Stimulated activated CD4-positive, alpha-beta T cell treated with anti-CD3 and anti-CD28 coated beads, Interleukin-1b, Interleukin-23, amount 100 ng/mL, for 48 hours (primary cell): ENCODE measurements around the gene FIGLA.

Experiments
- DNase-seq: peaks from one replicate; pipeline ENCODE4 v3.0.0-alpha.2; 2020

FIGLA gene, protein sequence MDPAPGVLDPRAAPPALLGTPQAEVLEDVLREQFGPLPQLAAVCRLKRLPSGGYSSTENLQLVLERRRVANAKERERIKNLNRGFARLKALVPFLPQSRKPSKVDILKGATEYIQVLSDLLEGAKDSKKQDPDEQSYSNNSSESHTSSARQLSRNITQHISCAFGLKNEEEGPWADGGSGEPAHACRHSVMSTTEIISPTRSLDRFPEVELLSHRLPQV

DNA sequence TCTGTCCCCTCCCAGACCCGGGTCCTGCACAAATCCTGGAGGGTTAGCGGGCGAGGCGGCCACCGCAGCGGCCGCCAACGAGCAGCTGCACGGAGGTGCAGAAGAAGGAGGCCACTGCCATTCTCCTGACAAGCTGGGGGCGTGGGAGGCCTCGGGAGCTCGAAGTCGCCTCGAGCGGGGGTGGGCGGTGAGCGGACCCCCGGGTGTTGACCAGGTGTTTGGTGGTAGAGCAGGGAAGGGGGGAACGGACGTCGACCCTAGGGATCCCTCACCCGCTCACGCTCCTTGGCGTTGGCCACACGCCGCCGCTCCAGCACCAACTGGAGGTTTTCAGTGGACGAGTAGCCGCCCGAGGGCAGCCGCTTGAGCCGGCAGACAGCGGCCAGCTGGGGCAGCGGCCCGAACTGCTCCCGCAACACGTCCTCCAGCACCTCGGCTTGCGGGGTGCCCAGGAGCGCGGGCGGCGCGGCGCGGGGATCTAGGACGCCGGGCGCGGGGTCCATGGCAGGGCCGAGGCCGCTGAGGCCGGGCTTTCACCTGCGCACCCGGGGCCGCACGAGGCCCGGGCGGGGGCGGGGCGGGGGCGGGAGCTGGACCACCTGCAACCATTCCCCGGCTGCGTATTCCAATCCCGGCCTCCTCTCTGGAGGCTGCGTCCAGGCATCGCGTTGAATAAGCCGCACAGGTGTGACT is at the start of gene FIGLA:
Gene FIGLA, minus strand, starts transcription at position 508 of the 693 bp plus-strand sequence. Its CDS starts 5 bp downstream, at position 503.
- no peak for DNase-seq

DNA sequence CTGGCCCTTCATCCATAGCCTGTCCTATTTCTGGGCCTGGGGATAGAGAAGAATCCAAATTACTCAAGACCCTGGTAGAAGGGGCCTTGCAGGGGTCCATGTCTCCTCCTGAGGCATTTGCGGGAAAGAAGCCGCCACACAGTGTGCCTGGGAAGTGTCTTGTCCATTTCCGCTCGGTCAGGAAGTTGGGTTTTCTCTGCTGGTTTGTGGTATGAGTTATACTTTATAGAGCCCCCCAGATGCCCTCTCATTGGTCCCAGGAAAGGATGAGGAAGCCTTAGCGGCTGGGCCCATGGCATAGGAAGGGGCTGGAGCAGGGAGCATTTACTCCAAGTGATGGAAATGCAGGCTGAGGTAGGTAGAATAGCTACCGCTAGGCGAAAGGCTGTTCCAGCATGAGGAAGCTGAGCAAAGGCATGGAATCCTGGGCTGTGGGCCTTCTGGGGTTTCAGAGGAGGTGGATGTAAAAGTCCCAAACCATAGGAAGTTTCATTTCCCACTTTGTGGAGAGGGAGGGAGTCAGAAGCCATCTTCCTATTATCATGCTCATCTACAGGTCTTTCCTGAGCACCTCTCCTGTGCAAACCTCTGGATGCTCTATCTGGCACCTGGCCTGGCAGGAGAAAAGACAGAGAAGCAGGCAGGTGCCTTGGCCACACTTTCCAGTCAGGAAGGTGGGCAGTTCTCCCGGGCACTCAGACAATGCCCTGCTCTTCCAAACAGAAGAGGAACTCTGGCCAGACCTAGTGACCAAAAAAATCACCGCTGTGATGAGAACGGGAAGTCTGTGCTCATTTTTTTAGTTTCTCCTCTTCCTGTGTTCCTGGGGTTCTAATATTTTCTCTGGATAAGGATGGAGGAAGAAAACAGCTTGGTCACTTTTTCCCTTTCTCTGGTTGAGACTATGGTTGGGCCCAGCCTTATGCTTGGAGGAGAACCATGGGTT is 47.8 kb upstream of the FIGLA start:
- DNase-seq, result no peak

DNA sequence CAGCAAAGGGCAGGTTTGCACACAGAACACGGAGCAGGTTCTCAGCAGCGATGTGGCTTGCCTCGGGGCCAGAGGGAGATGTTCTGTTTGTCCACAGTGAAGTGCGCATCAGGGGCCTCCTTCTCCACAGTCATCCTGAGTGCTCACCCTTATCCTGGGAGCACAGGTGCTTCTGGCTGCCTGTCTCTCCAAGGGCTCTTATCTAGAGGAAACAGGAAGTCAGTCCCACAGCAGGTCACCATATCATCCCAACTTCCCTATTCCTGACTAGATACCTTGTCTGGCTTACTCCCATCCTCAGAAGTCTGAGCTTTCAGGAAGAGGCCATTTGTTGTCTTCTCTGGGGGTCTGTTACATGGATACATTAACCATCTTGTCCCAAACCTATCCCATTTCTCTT is 45.2 kb upstream of the FIGLA start, which contains the start of gene CD207:
Gene CD207, minus strand, starts transcription at position 174 of the 400 bp plus-strand sequence. Its CDS starts 40 bp downstream, at position 134.
- DNase-seq, result no peak

DNA sequence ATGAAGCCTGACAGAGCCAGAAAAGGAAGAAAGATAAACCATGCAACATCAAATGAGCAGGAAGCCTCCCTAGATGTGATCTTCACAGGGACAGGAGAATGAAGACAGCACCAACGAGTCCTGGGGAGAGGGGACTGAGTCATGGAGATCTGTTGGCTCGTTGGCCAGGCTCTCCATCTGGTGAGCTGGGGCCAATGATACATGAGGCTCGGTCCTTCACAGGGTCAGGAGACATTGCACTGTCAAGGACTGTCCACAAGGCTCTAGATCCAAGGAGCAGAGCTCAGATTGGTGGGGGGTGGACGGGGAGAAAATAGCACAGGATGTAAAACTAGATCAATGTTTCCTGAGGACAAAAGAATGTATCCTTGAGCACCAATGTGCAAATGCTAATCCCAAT is 44.4 kb upstream of the FIGLA start:
- DNase-seq, result no peak

DNA sequence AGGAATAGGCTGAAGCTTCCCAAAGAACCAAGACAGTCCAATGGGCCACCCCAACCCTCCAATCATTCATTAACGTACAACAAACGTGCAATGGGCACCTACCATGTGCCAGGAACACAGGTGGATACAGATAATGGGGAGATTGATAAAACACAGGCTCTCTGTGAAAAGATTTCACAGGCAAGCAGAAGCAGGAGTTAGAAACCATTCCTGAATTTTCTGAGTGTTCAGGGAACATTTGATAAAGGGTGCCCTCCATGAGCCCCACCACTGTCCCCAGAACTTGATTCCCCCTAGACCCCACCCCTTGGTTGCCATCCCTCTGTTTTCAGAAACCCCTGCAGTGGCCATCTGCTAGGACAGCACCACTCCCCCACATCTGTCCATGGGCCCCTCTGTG is 43.7 kb upstream of the FIGLA start:
- no peak for DNase-seq

DNA sequence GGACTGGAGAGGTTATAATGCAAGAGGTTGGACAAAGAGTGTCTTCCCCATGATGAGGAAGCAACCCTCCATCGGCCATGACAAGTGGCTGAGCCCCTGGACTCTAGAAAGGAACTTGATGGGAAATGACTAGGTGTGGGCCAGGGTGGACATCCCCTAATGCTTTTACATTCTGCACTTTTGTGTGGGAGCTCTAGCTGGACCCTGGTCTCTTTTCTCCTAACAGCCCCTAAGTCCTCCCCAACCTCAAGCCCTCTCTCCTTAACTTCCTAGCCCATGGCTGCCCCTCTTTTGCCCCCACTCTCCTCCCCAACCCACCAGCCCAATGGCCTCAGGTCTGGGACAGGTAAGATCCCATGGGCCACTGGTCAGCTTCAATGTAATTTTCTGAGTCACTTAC is 42.8 kb upstream of the FIGLA start:
- no peak for DNase-seq

DNA sequence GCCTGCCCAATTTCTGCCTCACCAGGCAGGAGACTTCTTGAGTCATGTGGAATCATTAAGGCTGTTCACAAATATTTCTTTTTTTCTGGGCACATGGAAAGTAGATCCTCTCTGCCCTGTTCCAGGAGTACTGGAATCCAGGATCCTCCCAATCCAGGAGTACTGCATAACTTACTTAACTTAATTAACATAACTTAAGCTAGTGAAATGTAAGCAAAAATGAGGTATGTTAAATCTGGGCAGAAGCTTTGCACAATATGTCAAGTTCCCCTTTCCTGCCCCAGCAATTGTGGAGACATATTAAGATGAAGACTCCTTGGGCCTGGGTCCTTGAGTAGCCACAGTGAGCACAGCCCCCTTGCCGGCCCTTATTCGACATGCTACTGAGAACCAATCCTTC is 41.9 kb upstream of the FIGLA start:
- no peak for DNase-seq

DNA sequence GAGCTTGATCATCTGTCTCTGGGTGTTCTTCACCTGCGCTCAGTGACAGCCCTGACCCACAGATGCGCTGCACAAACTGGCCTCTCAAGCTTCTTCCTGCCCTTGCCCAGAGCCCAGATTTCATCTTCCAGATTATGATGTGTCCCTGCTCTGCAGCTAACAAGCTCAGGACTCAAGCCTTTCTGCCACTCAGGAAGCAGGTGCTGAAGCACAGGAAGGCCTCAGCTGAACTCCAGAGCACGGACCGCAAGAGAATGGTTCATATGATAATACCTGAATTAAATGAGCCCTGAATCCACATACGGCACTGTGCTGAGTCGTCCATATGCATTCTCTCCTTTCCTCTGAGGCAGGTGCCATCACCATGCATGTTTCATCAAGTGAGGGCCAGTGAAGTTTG is 41.4 kb upstream of the FIGLA start:
- DNase-seq, result no peak

DNA sequence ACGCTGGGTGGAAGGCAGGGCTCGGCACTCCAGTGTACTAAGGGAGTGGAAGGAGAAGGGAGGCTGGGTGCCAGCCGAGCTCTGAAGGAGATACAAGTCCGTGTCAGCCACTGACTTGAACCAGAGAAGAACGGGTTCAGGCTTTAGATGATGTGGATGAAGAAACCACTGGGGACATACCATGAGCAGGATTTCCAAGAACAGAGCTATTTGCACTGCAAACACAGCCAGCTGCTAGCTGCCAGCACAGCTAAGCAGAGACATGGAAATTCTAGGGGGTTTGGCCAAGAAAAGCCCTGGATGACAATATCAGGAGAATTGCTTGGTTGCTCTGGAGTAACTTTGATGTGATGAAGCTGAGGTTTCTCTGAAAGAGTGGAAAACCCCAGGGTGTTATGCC is 39.9 kb upstream of the FIGLA start:
- DNase-seq, result no peak

DNA sequence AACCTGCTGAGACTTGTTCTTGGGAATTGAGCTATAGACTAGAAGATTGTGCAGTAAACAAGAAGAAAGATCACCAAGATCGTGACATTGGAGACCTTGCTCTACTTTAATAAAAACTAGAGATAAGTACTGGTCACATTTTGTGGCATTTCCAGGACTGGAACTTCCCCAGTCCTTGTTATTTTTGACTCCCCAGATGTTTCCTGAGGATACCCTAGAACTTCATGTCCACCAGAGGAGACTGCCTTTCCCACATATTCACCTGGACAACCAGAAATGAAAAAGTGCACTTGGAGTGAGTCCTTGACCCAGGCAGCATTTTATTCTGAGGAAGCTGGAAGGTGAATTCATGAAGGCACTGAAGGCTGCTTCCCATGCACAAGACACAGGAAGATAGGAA is 39.5 kb upstream of the FIGLA start:
- DNase-seq, result no peak

DNA sequence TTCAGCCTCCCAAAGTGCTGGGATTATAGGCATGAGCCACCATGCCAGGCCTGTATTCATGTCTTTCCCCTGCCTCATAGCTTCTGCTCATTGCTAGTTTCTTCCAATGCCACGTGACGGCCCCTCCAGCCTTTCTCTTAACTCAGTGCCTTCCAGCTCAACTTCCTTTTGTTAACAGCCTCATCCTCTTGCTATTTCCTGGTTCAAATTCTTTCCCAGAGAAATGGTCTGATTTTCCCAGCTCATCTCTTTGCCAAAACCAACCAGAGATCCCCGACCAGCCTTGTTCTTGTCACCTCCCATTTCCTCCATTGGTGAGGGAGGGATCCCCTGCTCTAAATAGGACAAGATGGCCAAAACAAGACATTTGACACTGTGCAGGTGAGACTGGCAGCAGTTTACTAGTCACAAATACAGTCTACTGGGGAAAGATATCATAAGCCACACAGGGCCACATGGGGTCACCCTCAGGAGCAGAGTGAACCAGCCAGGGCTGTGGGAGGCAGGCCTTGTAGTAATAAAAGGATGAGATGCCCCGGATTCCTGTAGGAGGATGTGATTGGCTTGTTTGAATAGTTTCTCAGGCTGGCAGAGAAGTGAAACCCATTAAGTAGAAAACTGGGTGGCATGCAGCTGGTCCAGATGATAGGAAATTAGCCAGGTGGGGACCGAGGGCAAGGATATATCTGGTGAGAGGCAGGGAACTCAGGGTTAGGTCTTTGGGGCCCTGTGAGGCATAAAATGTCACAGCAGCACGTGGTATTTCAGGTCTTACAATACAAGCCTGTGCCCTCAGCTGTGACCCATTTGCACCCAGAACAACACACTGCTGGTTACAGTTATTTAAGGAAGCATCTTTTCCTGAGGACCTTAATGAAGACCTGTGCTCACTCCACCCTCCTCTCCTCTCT is 38.7 kb upstream of the FIGLA start:
- no peak for DNase-seq

DNA sequence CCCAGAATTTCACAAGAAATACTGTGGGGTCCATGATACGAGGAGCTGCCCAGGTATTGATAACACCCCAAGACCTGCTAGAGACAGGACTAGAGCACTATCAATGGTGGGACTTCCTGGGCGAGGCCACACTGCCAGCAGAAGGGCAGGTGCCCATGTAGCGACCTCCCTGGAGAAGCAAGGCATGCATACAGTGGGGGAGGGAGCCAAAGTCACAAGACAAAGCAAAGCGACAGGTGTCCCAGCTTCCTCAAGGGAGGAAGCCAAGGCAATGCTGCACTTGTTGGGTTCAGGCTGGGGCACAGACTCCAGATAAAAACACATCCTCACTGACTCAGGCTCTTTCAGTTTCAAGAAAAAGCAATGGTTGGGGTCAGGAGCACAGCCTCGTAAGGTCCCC is 37.7 kb upstream of the FIGLA start:
- DNase-seq, result no peak

DNA sequence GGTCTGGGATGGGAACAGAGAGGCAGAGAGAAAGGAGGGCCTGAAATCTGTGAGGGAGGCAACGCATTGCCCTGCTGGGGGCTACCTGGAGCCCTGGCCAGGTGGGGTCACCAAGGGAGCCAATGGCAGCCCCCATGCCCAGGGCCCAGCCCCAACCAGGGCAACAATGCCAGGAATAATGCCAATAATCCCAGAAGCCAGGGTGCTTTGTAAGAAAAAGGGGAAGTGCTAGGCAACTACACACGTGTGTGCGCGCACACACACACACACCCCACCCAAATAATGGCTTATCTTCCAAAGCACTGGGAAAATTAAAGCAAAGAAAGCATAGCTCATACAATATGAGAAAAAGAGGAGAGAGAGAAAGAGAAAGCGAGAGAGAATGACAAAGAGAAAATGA is 36.9 kb upstream of the FIGLA start:
- DNase-seq, result no peak

DNA sequence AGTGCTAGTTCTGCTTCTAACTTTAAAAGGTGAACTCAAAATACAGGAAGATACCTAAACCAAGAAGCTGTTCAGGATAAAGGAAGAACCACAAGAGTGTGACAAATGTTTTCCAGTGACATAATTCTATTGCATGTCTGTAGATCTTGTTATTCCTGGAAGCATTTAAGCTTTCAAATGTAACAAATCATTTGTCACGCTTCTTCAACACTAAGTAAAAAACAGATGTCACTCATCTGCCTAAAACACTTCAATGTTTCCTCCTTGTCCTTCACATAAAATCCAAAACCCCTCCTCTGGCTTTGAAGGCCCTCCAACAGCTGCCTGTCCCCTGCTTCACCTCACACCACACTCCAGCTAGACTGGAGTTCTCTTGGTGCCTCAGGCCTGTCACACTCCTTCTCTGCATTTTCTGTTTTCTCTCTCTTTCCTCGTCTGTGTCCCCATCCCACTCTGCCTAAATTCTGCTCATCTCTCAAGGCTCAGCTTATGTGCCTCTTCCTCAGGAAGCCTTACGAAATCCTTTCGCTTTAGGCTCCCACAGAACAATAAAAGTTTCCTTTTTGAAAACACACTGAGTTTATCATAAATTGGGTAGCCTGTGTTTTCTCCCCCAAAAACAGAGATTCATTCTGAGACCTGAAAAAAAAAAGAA is 36.4 kb upstream of the FIGLA start:
- no peak for DNase-seq

DNA sequence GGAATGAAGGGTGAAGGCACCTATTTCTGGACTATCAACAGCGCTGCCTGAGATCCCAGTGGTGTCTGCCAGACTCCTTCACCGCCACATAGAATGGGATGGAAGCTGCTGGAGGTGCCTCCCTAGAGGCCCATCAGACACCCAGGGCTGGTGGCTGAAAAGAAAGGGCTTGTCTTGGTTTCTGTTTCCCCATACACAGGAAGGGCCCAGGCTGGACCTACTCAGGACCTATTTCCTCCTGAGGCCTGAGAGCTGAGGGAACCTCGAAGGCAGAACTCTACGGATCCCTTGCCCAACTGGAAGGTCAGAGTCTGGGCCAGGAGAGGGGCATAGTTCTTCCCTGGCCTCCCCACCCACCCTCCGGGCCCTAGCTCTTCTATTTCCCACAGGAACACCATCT is 32.8 kb upstream of the FIGLA start:
- DNase-seq, result no peak

DNA sequence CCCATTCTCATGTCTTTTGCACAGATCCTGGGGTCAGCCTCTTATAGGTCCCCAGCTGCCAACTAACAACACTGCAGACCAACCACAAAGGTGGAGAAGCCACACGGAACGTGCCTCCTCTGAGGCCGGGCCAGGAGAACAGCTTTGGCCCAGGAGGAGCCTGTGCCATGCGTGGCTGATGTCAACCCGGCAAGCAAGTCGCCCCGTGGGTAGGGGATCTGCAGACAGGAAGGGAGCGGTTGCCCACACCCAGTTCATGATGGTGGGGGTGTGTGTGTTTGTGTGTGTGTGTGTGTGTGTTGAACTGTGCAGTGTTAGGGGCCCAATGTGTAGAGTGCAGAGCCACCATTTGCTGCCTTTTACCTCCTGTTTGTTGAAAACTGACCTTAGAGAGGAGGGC is 32.4 kb upstream of the FIGLA start:
- DNase-seq, result no peak

DNA sequence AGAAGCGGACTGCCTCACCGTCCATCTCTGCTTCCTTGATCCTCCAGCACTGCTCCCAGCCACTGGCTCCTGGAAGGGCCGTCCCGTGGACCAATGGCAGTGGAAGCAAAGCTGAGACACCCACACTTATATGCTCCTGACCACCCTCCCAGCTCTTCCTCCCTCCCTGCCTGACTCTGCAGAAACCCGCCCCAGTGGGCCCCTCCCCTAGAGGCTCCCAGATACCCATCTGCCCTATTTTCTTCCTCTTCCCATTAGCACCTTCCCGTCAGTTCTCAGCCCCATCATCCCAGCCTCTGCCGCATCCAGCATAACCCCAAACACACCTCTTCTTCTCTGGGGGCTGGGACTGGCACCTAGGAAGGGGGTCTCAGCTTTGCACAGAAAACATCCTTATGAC is 30.1 kb upstream of the FIGLA start, which contains the start of gene CLEC4F:
Gene CLEC4F, minus strand, starts transcription at position 101 of the 400 bp plus-strand sequence. Its CDS starts 76 bp downstream, at position 25.
- DNase-seq, result no peak

DNA sequence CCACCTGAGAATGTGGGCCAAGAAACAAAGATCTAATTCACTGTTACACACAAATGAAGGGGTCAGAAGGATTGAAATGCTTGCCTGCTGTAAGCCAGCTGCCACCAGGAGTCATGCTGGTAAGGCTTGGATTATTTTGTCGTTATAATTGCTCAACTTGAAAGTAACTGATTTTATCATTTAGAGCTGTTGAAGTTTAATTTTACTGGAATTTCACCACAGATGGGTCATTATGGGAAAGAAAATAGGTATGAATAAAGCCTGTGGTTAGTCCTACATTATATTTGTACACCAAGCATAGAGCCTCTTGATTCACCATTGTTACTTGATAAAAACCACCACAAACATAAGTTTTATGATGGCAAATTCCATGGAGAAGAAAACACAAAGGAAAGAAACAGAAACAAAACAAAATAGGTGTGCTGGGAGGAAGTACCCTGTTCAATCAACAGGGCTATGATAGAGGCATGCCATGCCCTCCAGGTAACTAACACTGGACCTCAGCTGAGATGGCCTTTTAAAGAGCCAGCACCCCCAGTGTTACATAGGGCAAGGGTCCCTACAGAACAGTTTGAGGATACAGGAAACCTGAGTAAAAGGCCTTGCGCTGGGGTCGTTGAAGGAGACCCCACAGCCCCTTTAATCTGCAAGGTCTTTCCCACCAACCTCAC is 27.0 kb upstream of the FIGLA start:
- DNase-seq, result no peak

DNA sequence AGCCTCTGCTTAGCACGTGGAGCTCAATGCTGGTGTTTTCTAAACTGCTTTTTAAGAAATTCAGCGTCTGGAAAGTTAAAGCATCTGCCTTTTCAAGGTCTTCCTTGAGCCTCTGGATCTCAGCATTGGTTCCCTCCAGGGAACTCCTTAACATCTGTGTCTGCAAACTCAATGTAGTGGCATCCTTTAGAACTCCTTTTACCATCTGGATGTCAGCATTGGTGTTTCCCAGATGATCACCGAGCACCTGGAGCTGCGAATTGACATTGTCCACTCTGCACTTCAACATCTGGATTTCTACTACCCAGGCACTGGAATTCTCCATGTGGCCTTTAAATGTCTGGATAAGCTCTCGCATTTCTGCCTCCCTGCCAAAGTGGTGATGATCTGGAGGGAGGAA is 26.3 kb upstream of the FIGLA start:
- DNase-seq, result no peak

DNA sequence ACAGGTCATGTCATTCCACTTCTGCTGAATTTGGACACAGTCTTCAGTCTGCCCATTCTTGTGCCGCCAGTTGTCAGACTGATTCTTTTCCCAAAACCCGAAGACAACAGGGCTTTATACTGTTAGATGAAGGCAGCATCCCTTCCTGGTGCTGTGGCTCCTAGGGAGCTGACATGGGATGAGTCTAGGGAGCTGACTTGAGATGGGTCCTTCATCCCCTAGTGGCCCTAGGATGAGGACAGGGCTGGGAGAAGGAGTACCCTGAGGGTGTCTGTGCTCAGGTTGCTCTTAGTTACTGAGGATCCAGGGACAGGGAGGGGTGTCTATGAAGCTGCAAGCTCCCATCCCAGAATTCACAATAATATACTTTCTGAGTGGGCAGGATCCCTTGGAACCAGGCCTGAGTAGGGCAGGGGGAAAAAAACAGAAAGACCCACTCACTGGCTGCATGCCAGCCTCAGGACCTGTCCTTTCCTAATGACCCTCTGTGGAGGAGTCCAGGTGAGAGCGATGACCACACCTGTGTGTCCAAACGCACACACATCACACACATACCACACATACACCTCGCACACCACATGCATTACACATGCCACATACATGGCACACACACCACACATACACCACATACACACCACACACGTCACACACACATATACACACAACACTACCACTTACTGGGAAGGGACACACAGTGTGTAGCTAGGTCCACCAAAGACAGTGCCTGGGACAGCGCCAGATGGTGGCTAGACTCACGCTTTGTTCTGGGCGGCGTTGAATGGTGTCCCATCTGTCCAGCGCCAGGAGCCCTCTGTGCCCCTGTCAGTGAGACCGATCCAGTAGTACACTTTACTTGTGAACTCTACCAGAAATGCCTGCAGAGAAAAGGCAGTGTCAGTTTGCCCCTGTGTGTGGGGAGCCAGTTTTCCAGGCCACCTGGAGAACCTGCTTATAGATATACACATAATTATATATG is 18.8 kb upstream of the FIGLA start:
- DNase-seq, result no peak
